NK-92 treated with Interleukin-12 subunit alpha and Interleukin-12 subunit beta, amount 100 ng/mL, for 24 hours (cell line): ENCODE data around the gene NUSAP1.
"Not testable (repeated sequence)": the region's sequence is repeated elsewhere in the genome, so short reads cannot be mapped to it uniquely, and the experiment has no call there.

Experiments
- DNase-seq: peaks from one replicate; lab custom pipeline; 2025; lab: John Stamatoyannopoulos, UW

The NUSAP1 gene

DNA sequence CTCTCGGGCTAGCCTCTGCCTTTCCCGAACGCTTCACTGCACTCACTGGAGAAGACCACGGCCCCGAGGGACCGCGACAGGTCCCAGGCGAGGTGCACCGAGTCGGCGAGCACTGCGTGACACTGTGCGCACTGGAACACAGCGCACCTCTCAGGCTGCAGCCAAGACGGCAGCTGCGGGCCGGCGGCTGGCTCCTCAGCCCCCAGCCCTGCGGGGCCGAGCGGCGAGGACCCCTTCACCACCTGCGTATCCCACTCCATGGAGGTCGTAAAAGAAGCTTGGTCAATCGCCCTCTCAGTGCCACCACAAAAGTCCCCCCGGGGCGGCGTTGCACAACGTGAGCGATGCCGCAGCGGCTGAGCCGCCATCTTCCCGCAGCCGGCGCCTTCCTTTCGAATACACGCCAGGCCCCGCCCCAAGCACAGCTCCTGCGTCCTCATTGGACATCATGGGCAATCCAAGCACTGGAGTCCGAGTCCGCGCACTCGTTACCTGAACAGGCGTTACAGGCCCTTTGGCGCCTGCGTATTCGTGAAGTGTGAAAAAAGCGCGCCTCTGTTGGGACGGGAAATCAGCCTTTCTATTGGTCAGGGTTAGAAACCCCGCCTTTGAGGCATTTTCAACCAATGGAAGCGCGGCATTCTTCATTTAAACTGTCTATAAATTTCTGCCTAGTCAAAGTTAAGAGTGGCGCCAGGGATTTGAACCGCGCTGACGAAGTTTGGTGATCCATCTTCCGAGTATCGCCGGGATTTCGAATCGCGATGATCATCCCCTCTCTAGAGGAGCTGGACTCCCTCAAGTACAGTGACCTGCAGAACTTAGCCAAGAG, at the start of gene NUSAP1, which contains the start of gene OIP5:
NUSAP1 (plus strand) TSS at position 688 of the 832 bp plus-strand sequence; CDS start at position 765, 77 bp downstream.
OIP5 (minus strand) TSS at position 398 of the 832 bp plus-strand sequence; CDS start at position 368, 30 bp downstream.
- peak; percentile 100 for DNase-seq

- not testable (repeated sequence) for DNase-seq
These were observed 49.6 kb upstream of the NUSAP1 start for GRCh38 chr15:41282980-41283652.

- peak; percentile 97 for DNase-seq
These were observed 48.8 kb upstream of the NUSAP1 start for GRCh38 chr15:41283653-41284426.

- DNase-seq: no peak
These were observed 48.1 kb upstream of the NUSAP1 start for GRCh38 chr15:41284427-41285177.

DNA sequence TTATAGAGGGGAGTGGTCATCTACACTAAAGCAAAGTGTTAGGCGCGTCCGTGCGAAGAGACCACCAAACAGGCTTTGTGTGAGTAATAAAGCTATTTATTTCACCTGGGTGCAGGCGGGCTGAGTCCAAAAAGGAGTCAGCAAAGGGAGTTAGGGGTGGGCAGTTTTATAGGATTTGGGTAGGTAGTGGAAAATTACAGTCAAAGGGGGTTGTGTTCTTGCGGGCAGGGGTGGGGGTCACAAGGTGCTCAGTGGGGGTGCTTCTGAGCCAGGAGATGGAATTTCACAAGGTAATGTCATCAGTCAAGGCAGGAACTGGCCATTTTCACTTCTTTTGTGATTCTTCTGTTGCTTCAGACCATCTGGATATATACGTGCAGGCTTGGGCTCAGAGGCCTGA, 47.4 kb upstream of the NUSAP1 start:
- DNase-seq: peak; percentile 49

DNA sequence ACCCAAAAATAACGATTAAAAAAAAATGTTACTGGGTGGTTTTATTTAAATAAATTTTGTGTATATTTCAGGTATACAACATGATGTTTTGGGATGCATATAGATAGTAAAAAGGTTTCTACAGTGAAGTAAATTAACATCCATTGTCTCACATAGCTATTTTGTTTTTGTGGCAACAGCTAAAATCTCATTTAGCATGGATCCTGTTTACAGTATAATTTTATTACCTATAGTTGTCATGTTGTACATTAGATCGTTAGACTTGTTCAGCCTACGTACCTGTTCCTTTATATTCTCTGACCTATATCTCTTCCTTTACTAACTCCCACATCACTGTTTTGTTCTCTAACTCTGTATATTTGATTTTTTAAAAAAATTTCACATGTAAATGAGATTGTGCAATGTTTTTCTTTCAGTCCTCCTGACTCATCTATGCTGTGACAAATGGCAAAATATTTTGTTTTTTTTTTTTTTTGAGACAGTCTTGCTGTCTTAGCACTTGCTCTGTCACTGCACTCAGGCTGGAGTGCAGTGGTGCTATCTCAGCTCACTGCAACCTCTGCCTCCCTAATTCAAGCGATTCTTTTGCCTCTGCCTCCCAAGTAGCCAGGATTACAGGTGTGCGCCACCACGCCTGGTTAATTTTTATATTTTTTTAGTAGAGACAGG, 45.9 kb upstream of the NUSAP1 start:
- no peak for DNase-seq

DNA sequence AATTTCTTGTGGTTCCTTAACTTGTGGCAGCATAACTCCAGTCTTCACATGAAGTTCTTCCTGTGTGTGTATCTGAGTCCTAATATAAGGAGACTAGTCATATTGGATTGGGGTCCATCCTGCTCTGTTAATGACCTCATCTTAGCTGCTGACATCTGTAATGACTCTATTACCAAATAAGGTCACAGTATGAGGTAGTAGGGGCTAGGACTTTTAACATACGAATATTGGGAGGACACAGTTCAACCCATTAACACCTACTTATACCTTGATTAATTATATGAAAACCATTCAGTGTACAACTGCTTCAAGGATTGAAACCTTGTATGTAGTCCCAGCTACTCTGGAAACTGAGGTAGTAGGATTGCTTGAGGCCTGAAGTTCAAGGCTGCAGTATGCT, 44.2 kb upstream of the NUSAP1 start:
- no peak for DNase-seq

DNA sequence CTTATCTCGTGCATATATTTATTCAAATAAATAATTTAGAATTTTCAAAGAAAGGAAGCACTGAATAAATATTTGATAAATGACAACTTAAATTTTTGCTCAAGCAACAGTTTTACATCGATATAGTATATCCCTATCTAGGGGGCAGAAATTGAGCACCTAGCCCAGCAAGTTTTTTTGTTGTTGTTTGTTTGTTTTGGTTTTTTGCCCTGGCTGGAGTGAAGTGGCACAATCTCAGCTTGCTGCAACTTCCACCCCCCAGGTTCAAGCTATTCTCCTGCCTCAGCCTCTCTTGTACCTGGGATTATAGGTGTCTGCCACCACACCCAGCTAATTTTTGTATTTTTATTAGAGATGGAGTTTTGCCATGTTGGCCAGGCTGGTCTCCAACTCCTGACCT, 42.7 kb upstream of the NUSAP1 start:
- no peak for DNase-seq

GRCh38 chr15:41291065-41291631, 41.5 kb upstream of the NUSAP1 start:
- DNase-seq: no peak

- no peak for DNase-seq
These were observed 40.2 kb upstream of the NUSAP1 start for GRCh38 chr15:41292521-41292920.

GRCh38 chr15:41301139-41301538, 31.5 kb upstream of the NUSAP1 start:
- DNase-seq: not testable (repeated sequence)

- DNase-seq: no peak
These were observed 31.1 kb upstream of the NUSAP1 start for GRCh38 chr15:41301587-41301986.

DNA sequence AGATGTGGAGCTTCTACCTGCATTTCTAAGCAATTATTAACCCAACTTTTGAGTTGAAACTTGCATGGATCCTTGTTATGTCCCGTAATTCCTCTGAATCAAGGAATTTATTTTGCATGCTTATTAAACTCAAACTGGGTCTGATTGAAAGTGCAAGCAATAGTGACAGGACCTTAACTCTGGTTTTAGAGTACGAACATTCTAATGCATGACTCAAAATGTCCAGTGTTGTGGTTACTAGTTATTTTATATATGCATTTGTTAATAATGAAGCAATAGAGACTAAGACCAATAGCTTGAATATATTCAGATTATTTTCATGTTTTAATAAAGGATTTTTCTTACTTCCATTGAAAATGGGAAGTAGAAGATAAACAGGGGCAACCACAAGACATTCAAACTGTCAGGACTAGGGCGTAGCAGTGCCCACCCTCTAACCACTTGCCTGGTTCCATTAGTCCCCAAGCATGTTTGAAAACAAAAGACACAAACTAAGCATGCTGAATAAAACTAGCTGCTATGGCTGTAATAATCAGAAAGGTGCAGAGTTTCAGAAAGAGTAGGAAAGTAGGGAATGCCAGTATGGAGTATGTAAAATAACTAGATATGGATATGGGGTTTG, 28.4 kb upstream of the NUSAP1 start:
- no peak for DNase-seq

DNA sequence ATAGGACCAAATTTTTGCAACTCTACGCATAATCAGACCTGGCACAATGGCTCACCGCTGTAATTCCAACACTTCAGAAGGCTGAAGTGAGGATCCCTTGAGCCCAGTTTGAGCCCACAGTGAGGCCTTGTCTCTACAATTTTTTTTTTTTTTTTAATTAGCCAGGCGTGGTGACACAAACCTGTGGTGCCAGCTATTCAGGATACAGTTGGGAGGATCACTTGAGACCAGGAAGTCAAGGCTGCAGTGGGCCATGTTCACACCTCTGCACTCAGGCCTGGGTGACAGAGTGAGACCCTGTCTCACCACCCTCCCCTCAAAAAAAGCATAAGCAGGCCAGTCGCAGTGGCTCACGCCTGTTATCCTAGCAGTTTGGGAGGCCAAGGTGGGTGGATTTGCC, 25.0 kb upstream of the NUSAP1 start:
- no peak for DNase-seq

GRCh38 chr15:41309226-41309905, 23.3 kb upstream of the NUSAP1 start:
- no peak for DNase-seq

GRCh38 chr15:41320805-41321330, 11.8 kb upstream of the NUSAP1 start:
- not testable (repeated sequence) for DNase-seq

GRCh38 chr15:41323611-41324010, 9.1 kb upstream of the NUSAP1 start:
- DNase-seq: no peak

- no peak for DNase-seq
These were observed 1.4 kb upstream of the NUSAP1 start for GRCh38 chr15:41331281-41331680.

- DNase-seq: no peak
These were observed 868 bp upstream of the NUSAP1 start for GRCh38 chr15:41331833-41332193.
